ENCODE measurements around the gene ZNF518A. TPM values are rescaled to one million over a fixed set of nuclear protein-coding genes. Genes with fewer than 3 reads are reported as not detected.

The ZNF518A gene
- total and polyA plus RNA-seq, 9 of the 15 experiments (the other 6 are each of a cell fraction or from before 2014, with no cell fraction given): 6.3 to 30.0 (median 17.4) TPM

DNA sequence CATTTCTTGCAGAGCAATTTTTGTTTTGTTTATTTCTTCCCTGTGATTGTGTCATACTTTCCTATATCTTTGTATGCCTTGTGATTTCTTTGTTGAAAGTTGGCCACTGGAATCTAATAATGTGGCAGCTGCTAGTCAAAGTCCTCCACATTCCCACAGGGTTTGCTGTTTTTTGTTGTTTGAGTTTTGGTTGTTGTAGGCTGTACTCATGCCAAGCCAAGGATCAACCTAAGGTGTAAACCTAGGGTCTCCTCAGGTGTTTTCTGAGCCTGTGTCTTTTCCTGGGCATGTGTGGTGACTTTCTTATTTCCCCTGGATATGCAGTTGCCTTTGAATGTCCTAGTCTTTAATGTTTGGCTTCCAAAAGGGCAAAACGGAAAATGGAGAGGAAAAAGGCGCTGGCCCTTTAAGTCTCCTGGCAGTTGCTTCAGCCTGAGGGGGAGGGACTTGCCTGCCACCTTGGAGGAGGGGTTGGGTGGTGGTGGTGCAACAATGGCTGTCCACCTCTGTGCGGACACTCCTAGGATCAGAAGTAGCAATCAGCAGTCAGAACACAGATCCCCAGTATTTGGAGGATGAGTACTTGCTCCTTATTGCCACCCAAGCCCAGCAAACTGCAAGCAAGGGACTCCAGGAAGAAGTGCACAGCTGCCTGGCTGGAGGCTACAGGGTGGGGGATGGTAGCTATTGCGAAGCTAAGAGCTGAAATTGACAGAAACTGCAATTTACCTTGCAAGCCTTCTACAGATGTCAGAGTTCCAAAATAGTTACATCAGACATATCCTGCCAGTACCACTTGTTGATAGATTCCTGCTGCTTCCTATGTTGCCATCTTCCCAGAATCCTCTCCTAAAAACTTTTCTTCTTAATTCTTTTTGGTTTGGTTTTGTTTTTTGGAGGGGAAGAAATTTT lies 5.6 kb upstream of the ZNF518A start (continued):
- no peak for TF ChIP-seq SIN3B (IDR thresholded peaks at IDR 0.05; ENCODE audit: low read depth)
- TF ChIP-seq, protein P1, sequence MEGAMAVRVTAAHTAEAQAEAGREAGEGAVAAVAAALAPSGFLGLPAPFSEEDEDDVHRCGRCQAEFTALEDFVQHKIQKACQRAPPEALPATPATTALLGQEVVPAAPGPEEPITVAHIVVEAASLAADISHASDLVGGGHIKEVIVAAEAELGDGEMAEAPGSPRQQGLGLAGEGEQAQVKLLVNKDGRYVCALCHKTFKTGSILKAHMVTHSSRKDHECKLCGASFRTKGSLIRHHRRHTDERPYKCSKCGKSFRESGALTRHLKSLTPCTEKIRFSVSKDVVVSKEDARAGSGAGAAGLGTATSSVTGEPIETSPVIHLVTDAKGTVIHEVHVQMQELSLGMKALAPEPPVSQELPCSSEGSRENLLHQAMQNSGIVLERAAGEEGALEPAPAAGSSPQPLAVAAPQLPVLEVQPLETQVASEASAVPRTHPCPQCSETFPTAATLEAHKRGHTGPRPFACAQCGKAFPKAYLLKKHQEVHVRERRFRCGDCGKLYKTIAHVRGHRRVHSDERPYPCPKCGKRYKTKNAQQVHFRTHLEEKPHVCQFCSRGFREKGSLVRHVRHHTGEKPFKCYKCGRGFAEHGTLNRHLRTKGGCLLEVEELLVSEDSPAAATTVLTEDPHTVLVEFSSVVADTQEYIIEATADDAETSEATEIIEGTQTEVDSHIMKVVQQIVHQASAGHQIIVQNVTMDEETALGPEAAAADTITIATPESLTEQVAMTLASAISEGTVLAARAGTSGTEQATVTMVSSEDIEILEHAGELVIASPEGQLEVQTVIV (CRISPR knock-in tag; IDR thresholded peaks at IDR 0.05; ENCODE audit: borderline replicate concordance): no peak
- TF ChIP-seq MEF2A (IDR thresholded peaks at IDR 0.05; ENCODE audit: control insufficient read depth, low read depth, low read length): 0 out of 2 replicates have a peak, but pooled peaks have one; percentile 5
- TF ChIP-seq, protein P2, sequence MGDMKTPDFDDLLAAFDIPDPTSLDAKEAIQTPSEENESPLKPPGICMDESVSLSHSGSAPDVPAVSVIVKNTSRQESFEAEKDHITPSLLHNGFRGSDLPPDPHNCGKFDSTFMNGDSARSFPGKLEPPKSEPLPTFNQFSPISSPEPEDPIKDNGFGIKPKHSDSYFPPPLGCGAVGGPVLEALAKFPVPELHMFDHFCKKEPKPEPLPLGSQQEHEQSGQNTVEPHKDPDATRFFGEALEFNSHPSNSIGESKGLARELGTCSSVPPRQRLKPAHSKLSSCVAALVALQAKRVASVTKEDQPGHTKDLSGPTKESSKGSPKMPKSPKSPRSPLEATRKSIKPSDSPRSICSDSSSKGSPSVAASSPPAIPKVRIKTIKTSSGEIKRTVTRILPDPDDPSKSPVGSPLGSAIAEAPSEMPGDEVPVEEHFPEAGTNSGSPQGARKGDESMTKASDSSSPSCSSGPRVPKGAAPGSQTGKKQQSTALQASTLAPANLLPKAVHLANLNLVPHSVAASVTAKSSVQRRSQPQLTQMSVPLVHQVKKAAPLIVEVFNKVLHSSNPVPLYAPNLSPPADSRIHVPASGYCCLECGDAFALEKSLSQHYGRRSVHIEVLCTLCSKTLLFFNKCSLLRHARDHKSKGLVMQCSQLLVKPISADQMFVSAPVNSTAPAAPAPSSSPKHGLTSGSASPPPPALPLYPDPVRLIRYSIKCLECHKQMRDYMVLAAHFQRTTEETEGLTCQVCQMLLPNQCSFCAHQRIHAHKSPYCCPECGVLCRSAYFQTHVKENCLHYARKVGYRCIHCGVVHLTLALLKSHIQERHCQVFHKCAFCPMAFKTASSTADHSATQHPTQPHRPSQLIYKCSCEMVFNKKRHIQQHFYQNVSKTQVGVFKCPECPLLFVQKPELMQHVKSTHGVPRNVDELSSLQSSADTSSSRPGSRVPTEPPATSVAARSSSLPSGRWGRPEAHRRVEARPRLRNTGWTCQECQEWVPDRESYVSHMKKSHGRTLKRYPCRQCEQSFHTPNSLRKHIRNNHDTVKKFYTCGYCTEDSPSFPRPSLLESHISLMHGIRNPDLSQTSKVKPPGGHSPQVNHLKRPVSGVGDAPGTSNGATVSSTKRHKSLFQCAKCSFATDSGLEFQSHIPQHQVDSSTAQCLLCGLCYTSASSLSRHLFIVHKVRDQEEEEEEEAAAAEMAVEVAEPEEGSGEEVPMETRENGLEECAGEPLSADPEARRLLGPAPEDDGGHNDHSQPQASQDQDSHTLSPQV (IDR thresholded peaks at IDR 0.05): peak; percentile 80
- TF ChIP-seq, protein P3, sequence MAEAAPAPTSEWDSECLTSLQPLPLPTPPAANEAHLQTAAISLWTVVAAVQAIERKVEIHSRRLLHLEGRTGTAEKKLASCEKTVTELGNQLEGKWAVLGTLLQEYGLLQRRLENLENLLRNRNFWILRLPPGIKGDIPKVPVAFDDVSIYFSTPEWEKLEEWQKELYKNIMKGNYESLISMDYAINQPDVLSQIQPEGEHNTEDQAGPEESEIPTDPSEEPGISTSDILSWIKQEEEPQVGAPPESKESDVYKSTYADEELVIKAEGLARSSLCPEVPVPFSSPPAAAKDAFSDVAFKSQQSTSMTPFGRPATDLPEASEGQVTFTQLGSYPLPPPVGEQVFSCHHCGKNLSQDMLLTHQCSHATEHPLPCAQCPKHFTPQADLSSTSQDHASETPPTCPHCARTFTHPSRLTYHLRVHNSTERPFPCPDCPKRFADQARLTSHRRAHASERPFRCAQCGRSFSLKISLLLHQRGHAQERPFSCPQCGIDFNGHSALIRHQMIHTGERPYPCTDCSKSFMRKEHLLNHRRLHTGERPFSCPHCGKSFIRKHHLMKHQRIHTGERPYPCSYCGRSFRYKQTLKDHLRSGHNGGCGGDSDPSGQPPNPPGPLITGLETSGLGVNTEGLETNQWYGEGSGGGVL (CRISPR knock-in tag; IDR thresholded peaks at IDR 0.05): no peak
- no peak for TF ChIP-seq ATF1 (CRISPR knock-in tag; IDR thresholded peaks at IDR 0.05)
- no peak for TF ChIP-seq ATF1 (tag; IDR thresholded peaks at IDR 0.05)
- TF ChIP-seq POLR2A (conservative IDR thresholded peaks at IDR 0.05): peak; percentile 76
- TF ChIP-seq ZNF12 (CRISPR knock-in tag; IDR thresholded peaks at IDR 0.05): no peak
- no peak for TF ChIP-seq TEAD4 (IDR thresholded peaks at IDR 0.05; ENCODE audit: low read length)
- no peak for TF ChIP-seq TEAD4 (CRISPR knock-in tag; IDR thresholded peaks at IDR 0.05; ENCODE audit: borderline replicate concordance)
- TF ChIP-seq YBX1 (IDR thresholded peaks at IDR 0.05): no peak
- TF ChIP-seq, protein P4, sequence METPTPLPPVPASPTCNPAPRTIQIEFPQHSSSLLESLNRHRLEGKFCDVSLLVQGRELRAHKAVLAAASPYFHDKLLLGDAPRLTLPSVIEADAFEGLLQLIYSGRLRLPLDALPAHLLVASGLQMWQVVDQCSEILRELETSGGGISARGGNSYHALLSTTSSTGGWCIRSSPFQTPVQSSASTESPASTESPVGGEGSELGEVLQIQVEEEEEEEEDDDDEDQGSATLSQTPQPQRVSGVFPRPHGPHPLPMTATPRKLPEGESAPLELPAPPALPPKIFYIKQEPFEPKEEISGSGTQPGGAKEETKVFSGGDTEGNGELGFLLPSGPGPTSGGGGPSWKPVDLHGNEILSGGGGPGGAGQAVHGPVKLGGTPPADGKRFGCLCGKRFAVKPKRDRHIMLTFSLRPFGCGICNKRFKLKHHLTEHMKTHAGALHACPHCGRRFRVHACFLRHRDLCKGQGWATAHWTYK (CRISPR knock-in tag; IDR thresholded peaks at IDR 0.05): no peak
- TF ChIP-seq TAL1 (IDR thresholded peaks at IDR 0.05): no peak
- no peak for TF ChIP-seq MCM3 (IDR thresholded peaks at IDR 0.05)
- TF ChIP-seq FOXP1 (CRISPR knock-in tag; IDR thresholded peaks at IDR 0.05): 0 out of 2 replicates have a peak, but pooled peaks have one; percentile 50
